Measurements from ENCODE around the gene KLHL11. TPM values are rescaled to one million over a fixed set of nuclear protein-coding genes. Genes with fewer than 3 reads are reported as not detected.
"Not testable (repeated sequence)": the region's sequence is repeated elsewhere in the genome, so short reads cannot be mapped to it uniquely, and the experiment has no call there.

The KLHL11 gene
- total and polyA plus RNA-seq, 7 donors: 1.1 to 6.1 (median 2.4) TPM

DNA sequence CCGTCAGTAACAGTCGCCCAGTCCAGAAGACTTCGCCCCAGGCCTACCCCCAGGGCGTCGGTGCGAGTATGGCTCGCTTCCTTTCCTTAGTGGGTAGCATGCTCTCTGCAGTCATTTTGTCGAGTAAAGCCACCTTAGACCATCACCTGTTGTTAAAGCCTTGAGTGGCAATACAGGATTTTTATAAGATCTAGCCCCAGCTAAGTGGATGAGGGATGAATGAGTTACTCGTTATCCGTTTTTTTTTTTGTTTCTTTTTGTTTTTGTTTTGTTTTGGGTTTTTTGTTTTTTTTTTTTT is 322 bp upstream of the KLHL11 start:
- H3K9me3 ChIP-seq: no peaks in the 10 kb centered on the region
- no peak for DNase-seq
- intact Hi-C loops (cut with DNase I): no loop called here
- TF ChIP-seq, protein P1, sequence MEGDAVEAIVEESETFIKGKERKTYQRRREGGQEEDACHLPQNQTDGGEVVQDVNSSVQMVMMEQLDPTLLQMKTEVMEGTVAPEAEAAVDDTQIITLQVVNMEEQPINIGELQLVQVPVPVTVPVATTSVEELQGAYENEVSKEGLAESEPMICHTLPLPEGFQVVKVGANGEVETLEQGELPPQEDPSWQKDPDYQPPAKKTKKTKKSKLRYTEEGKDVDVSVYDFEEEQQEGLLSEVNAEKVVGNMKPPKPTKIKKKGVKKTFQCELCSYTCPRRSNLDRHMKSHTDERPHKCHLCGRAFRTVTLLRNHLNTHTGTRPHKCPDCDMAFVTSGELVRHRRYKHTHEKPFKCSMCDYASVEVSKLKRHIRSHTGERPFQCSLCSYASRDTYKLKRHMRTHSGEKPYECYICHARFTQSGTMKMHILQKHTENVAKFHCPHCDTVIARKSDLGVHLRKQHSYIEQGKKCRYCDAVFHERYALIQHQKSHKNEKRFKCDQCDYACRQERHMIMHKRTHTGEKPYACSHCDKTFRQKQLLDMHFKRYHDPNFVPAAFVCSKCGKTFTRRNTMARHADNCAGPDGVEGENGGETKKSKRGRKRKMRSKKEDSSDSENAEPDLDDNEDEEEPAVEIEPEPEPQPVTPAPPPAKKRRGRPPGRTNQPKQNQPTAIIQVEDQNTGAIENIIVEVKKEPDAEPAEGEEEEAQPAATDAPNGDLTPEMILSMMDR (IDR thresholded peaks at IDR 0.05): peak; percentile 3
- H3K36me3 ChIP-seq (ENCODE audit: insufficient read depth in 1 of 2, low read depth in 1 of 2): peaks cover 2 to 37% of the 10 kb centered on the region in 2 donors
- 1 to 2% (median 1%) methylated on average over 10 of the region's 10 CpGs for WGBS, 3 donors
- no peak for ATAC-seq
- peak overlapping the region; percentile 85 for H3K27ac ChIP-seq
- H3K27me3 ChIP-seq (ENCODE audit: insufficient read depth in 3 of 3, low read length in 2 of 3): no peaks in the 10 kb centered on the region
- peaks cover 32% of the 10 kb centered on the region for H3K4me1 ChIP-seq
- peak overlapping the region; percentile 86 for H3K4me3 ChIP-seq

- no peak for DNase-seq
- Histone ChIP-seq H3K4me1 (peaks cover 34% of the 10 kb centered on the region), H3K4me3 (peak overlapping the region; percentile 86), H3K27ac (peak overlapping the region; percentile 85), H3K36me3 (ENCODE audit: insufficient read depth in 1 of 2, low read depth in 1 of 2) (peaks cover under 1 to 26% of the 10 kb centered on the region in 2 donors), H3K9me3 (no peaks in the 10 kb centered on the region), H3K27me3 (ENCODE audit: insufficient read depth in 3 of 3, low read length in 2 of 3) (no peaks in the 10 kb centered on the region)
- TF ChIP-seq, protein P1 (IDR thresholded peaks at IDR 0.05): no peak
- 0 to 1% (median 1%) methylated on average over 14 to 25 of the region's 25 CpGs for WGBS, 3 donors
- intact Hi-C loops (cut with DNase I): no loop called here
- ATAC-seq: no peak
These were observed 756 bp downstream of the KLHL11 start for GRCh38 chr17:41864498-41864835.

GRCh38 chr17:41863074-41863848 is 2.0 kb downstream of the KLHL11 start:
- intact Hi-C loops (cut with DNase I): no loop called here
- DNase-seq (no peak), ATAC-seq (no peak)
- H3K9me3 ChIP-seq: no peaks in the 10 kb centered on the region
- peak overlapping the region; percentile 86 for H3K4me3 ChIP-seq
- H3K27me3 ChIP-seq (ENCODE audit: insufficient read depth in 3 of 3, low read length in 2 of 3): no peaks in the 10 kb centered on the region
- peaks cover 0 to 15% of the 10 kb centered on the region in 2 donors for H3K36me3 ChIP-seq (ENCODE audit: insufficient read depth in 1 of 2, low read depth in 1 of 2)
- H3K27ac ChIP-seq: no peak overlapping the region
- peaks cover 34% of the 10 kb centered on the region for H3K4me1 ChIP-seq
- 65 to 73% (median 67%) methylated on average over 18 of the region's 18 CpGs for WGBS, 3 donors
- TF ChIP-seq, protein P1 (IDR thresholded peaks at IDR 0.05): no peak

GRCh38 chr17:41860254-41860931 is 4.8 kb downstream of the KLHL11 start:
- intact Hi-C loops (cut with DNase I): no loop called here
- TF ChIP-seq, protein P1 (IDR thresholded peaks at IDR 0.05): no peak
- peaks cover 34% of the 10 kb centered on the region for H3K4me1 ChIP-seq
- DNase-seq: no peak
- no peaks in the 10 kb centered on the region for H3K27me3 ChIP-seq (ENCODE audit: insufficient read depth in 3 of 3, low read length in 2 of 3)
- no peak overlapping the region for H3K4me3 ChIP-seq
- WGBS, 3 donors: 65 to 79% (median 73%) methylated on average over 3 of the region's 3 CpGs
- no peak for ATAC-seq
- no peak overlapping the region for H3K27ac ChIP-seq
- no peaks in the 10 kb centered on the region for H3K36me3 ChIP-seq (ENCODE audit: insufficient read depth in 1 of 2, low read depth in 1 of 2)
- H3K9me3 ChIP-seq: no peaks in the 10 kb centered on the region

DNA sequence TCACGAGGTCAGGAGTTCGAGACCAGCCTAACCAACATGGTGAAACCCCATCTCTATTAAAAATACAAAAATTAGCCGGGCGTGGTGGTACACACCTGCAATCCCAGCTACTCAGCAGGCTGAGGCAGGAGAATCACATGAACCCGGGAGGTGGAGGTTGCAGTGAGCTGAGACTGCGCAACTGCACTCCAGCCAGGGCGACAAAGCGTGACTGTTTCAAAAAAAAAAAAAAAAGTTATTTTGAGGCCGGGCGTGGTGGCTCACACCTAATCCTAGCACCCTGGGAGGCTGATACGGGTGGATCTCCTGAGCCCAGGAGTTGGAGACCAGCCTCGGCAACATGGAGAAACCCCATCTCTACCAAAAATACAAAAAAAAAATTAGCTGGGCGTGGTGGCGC is 13.8 kb downstream of the KLHL11 start:
- Histone ChIP-seq H3K36me3 (ENCODE audit: insufficient read depth in 1 of 2, low read depth in 1 of 2) (peaks cover 5 to 23% of the 10 kb centered on the region in 2 donors), H3K4me1 (peaks cover 19% of the 10 kb centered on the region)
- ATAC-seq; H3K27ac ChIP-seq; intact Hi-C loops (cut with DNase I); H3K27me3 ChIP-seq (ENCODE audit: insufficient read depth in 3 of 3, low read length in 2 of 3); H3K4me3 ChIP-seq; H3K9me3 ChIP-seq; DNase-seq: not testable (repeated sequence)
- 94 to 97% (median 94%) methylated on average over 14 of the region's 14 CpGs for WGBS, 3 donors
